Esophagus mucosa (tissue), 1 donor: ENCODE measurements around the gene HIBADH. TPM values are rescaled to one million over a fixed set of nuclear protein-coding genes. Genes with fewer than 3 reads are reported as not detected.
"Not testable (repeated sequence)": the region's sequence is repeated elsewhere in the genome, so short reads cannot be mapped to it uniquely, and the experiment has no call there.

Experiments used
- ATAC-seq: fragments of 200-7000 bp; cut with Tn5 transposase; one replicate; pipeline ENCODE4 v1.9.1; 2020
- total RNA-seq: library from RNA; stranded (reverse); gene quantifications from one replicate; pipeline ENCODE4 v1.2.4, GENCODE V29; 2023
- donor health status: DM: yes; HTN: yes; CAD: no.

Gene HIBADH
- total RNA-seq, 1 donor from 2014 or later, result 9.8 TPM

GRCh38 chr7:27595009-27595408 is 67.7 kb downstream of the HIBADH start:
- no peak for ATAC-seq

- no peak for ATAC-seq
These were observed 69.5 kb downstream of the HIBADH start for GRCh38 chr7:27593226-27593625.

- no peak for ATAC-seq
These were observed 72.3 kb downstream of the HIBADH start for GRCh38 chr7:27590416-27590815.

- ATAC-seq, result no peak
These were observed 75.3 kb downstream of the HIBADH start for GRCh38 chr7:27587429-27587828.

GRCh38 chr7:27586825-27587224 is 75.9 kb downstream of the HIBADH start:
- no peak for ATAC-seq

GRCh38 chr7:27585781-27586447 is 76.8 kb downstream of the HIBADH start:
- no peak for ATAC-seq

GRCh38 chr7:27581906-27582305 is 80.8 kb downstream of the HIBADH start:
- ATAC-seq, result no peak

GRCh38 chr7:27581119-27581518 is 81.6 kb downstream of the HIBADH start:
- ATAC-seq, result no peak

- ATAC-seq, result no peak
These were observed 83.1 kb downstream of the HIBADH start for GRCh38 chr7:27579565-27579964.

GRCh38 chr7:27578169-27578568 is 84.5 kb downstream of the HIBADH start:
- ATAC-seq, result not testable (repeated sequence)

GRCh38 chr7:27576360-27576944 is 86.2 kb downstream of the HIBADH start:
- peak; percentile 61 for ATAC-seq

- no peak for ATAC-seq
These were observed 87.1 kb downstream of the HIBADH start for GRCh38 chr7:27575613-27576012.

- ATAC-seq, result no peak
These were observed 93.6 kb downstream of the HIBADH start for GRCh38 chr7:27569106-27569505.

GRCh38 chr7:27567266-27567665 is 95.4 kb downstream of the HIBADH start:
- ATAC-seq, result no peak

GRCh38 chr7:27564881-27565482 is 97.7 kb downstream of the HIBADH start:
- no peak for ATAC-seq

GRCh38 chr7:27560706-27561235 is 101.9 kb downstream of the HIBADH start:
- ATAC-seq, result no peak

GRCh38 chr7:27555670-27556069 is 107.0 kb downstream of the HIBADH start:
- ATAC-seq, result no peak

- ATAC-seq, result no peak
These were observed 107.9 kb downstream of the HIBADH start for GRCh38 chr7:27554826-27555225.

- no peak for ATAC-seq
These were observed 109.4 kb downstream of the HIBADH start for GRCh38 chr7:27553273-27553672.

GRCh38 chr7:27551803-27552400 is 110.8 kb downstream of the HIBADH start:
- no peak for ATAC-seq

- ATAC-seq, result no peak
These were observed 113.1 kb downstream of the HIBADH start for GRCh38 chr7:27549606-27550005.

- no peak for ATAC-seq
These were observed 114.4 kb downstream of the HIBADH start for GRCh38 chr7:27548304-27548703.

- ATAC-seq, result no peak
These were observed 115.3 kb downstream of the HIBADH start for GRCh38 chr7:27547401-27547800.

- no peak for ATAC-seq
These were observed 116.1 kb downstream of the HIBADH start for GRCh38 chr7:27546610-27547009.
